SH-SY5Y (cell line): Measurements from ENCODE around the gene MOB1B.

Experiments
- GATA2 ChIP-seq: IDR thresholded peaks from 2 replicates; pipeline ENCODE4 v1.6.1; 2011; ENCODE audit warnings: mild to moderate bottlenecking, low read depth, low read length
- GATA3 ChIP-seq: IDR thresholded peaks from 2 replicates; pipeline ENCODE4 v1.6.1; 2011; ENCODE audit warnings: low read depth, mild to moderate bottlenecking, low read length, moderate library complexity

MOB1B gene

GRCh38 chr4:70976252-70976651, 74.1 kb downstream of the MOB1B start:
- TF ChIP-seq GATA3 (no peak), GATA2 (no peak)

DNA sequence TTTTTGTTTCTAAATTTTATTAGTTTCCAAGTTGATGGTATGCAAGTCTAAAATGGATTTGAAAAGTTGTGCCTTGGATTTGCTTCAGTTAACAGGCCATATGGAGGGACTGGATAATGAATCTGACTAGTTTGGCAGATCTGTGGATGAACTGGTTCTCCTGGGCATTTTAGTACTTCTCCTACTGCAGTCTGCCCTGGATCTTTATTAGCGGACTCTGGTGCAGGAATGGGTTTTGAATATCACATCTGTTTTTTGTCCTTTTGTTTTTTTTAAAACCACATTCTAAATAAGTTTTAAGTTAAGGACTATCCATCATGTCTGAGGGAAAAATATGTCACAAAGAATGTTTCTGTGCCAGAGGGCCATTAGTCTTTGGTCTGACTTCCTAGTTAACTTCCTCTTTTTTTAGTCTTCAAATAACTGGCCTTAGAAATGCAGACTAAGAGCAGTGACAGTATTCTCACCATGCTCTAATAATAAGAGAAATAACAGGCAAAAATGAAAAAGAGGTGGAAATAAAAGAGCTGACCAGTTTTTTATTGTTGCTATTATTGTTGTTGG, 77.4 kb downstream of the MOB1B start:
- TF ChIP-seq GATA3 (no peak), GATA2 (no peak)

- TF ChIP-seq GATA2 (no peak), GATA3 (no peak)
Observed at GRCh38 chr4:70980196-70980595, 78.0 kb downstream of the MOB1B start.

- TF ChIP-seq GATA2, result no peak
- TF ChIP-seq GATA3, result no peak
Observed at GRCh38 chr4:70984106-70984505, 81.9 kb downstream of the MOB1B start.

GRCh38 chr4:70984589-70984988, 82.4 kb downstream of the MOB1B start:
- no peak for TF ChIP-seq GATA2
- TF ChIP-seq GATA3, result no peak

DNA sequence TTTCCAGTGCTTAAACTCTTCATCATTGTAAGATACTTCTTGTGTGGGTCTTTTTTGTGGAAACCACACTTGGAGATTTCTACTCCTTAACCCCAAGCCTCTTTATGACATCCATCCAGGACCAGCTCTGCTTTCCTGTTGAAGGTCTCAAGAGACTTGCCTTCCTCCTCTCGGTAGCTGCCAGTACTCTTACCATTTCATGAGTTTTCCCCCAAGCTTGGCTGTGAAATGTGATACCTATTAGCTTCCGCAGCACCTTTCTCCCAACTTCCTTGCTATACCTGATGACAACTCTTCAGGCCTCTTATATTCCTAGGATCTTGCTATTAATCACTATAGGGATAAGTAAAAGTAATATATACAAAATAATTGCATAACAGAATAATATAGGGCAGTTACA, 89.4 kb downstream of the MOB1B start:
- TF ChIP-seq GATA3 (no peak), GATA2 (no peak)

- TF ChIP-seq GATA3, result no peak
- TF ChIP-seq GATA2, result no peak
Observed at GRCh38 chr4:70992391-70992881, 90.3 kb downstream of the MOB1B start.

GRCh38 chr4:70993181-70994068, 91.3 kb downstream of the MOB1B start, which contains the start of gene DCK:
Gene DCK (plus strand): TSS chr4:70993649. CDS start chr4:70993836, 187 bp downstream.
- no peak; the same call in 1 of the 2 replicates for TF ChIP-seq GATA2
- no peak for TF ChIP-seq GATA3

DNA sequence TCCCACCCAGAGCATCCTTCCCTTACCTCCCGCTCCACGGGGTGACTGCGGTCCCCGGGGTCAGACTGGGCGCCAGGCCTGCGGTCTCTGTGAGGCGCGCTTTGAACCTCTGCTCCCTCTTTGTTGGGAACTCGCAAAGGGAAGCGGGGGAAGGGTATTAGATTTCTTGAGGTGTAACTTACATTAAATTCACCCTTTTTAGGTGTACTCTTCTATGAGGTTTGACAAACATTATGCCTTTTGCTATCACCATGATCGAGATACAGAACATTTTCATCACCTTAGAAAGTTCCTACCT, 91.8 kb downstream of the MOB1B start:
- TF ChIP-seq GATA2 (no peak), GATA3 (no peak)

DNA sequence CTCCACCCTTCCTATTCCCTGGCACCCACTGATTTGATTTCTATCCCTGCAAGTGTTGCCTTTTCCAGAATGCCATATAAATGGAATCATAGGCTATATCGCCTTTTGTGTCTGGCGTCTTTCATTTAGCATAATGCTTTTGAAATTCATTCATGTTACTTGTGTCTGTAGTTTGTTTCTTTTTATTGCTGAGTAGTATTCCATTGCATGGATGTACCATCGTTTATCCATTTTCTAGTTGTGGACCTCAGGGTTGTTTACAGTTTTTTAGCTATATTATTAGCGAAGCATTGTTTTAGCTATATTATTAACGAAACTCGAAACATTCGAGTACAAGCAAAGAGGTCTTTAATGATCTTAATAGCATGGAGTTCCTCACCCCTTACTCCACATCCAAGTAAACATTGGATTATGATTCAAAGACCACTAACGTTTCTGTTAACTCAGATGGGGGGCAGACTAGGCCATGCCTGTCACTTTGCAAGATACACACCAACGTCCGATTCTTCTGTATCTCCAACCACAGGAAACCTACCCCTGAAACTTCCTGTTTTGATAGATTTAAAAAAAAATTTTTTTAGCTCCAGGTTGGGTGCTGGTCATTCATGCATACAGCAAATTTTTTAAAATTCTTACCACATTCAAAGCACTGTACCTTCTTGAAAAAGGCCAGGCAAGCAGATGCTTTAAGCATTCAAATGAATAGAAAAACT, 92.4 kb downstream of the MOB1B start:
- TF ChIP-seq GATA3 (no peak), GATA2 (no peak)

- no peak for TF ChIP-seq GATA3
- TF ChIP-seq GATA2, result no peak
Observed at GRCh38 chr4:70996018-70996360, 93.8 kb downstream of the MOB1B start.

DNA sequence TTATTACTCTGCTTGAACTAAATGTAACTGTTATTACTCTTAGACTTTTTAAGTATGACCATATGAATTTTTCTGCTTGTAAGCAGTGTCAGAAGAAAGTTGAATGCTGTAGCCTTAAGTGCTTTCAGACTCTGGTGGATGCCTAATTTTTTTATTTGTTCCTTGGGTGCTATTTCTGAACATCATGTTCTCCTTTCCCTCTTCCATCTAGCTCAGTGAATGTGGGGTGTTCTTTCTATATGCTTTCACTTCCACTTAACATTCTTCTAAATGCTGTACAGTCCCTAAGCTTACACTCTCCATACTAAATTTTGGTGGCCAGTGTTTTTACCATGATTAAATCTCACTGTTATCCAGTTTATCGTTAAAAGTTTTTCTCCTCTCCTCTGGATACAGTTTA, 94.9 kb downstream of the MOB1B start:
- TF ChIP-seq GATA3 (no peak), GATA2 (no peak)

DNA sequence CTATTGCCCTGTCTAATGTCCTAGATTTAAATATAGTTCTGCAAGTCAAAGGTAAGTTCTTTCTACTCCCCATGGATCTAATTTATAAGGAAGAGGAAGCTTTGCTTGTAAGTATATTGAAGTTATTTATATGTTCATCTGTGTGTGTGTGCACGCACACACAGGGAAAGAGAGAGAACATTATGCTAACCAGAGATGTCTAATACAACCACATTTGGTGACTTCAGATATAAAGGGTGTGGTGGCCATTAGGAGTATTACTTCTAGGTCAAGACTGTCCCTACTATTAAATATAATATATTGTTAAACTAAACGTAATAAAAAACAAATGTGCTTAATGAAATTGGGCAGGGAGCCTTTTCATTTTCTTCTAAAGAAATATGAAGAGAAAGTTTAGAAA, 95.4 kb downstream of the MOB1B start:
- no peak for TF ChIP-seq GATA2
- TF ChIP-seq GATA3, result no peak

DNA sequence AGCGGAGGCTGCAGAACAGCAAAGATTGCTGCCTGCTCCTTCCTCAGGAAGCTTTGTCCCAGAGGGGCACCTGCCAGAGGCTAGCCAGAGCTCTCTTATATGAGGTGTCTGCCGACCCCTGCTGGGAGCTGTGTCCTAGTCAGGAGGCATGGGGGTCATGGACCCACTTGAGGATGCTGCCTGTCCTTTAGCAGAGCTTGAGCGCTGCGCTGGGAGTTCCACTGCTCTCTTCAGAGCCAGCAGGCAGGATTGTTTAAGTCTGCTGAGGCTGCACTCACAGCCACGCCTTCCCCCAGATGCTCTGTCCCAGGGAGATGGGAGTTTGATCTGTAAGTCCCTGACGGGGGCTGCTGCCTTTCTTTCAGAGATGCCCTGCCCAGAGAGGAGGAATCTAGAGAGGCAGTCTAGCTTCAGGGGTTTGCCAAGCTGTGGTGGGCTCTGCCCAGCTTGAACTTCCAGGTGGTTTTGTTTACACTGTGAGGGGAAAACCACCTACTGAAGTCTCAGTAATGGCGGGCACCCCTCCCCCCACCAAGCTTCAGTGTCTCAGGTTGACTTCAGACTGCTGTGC, 102.2 kb downstream of the MOB1B start:
- no peak for TF ChIP-seq GATA3
- TF ChIP-seq GATA2, result no peak
